HG03066 (cell line): ENCODE results near the gene KLRF1.

Source experiments
- ATAC-seq: cut with Tn5 transposase; IDR thresholded peaks from one replicate; pipeline ENCODE4 v1.9.1; 2021; ENCODE audit warnings: low read depth; ENCODE audit not compliant: unreplicated experiment

KLRF1 gene, protein sequence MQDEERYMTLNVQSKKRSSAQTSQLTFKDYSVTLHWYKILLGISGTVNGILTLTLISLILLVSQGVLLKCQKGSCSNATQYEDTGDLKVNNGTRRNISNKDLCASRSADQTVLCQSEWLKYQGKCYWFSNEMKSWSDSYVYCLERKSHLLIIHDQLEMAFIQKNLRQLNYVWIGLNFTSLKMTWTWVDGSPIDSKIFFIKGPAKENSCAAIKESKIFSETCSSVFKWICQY

DNA sequence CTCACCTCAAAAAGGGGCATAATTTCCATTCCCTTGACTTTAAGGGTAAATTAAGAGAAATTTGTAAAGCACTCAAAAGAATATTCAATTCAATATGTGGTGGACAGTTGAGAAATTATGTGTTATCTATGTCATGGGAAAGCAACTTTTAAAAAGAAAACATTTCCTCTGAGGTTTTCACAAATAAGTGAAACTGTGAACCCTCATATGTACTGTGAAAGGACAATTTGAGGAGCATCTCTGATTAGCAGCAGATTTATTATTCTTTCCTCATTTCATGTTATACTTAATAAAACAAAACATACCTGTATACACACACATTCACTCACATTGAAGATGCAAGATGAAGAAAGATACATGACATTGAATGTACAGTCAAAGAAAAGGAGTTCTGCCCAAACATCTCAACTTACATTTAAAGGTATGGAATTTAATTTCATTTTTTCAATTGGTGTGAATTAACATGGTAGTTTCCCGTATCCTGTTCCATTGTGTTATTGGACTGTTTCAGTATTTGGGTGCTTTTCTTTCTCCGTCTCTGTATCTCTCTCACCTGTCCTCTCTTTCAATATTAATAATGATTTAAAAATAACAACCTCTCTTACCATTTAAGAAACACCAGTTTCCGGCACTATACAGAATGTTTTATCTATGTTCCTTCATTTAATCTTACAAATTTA, at the start of gene KLRF1:
TSS of gene KLRF1 (plus strand) at position 273 of the 680 bp plus-strand sequence. CDS start at position 337, 64 bp downstream.
- ATAC-seq, result no peak

DNA sequence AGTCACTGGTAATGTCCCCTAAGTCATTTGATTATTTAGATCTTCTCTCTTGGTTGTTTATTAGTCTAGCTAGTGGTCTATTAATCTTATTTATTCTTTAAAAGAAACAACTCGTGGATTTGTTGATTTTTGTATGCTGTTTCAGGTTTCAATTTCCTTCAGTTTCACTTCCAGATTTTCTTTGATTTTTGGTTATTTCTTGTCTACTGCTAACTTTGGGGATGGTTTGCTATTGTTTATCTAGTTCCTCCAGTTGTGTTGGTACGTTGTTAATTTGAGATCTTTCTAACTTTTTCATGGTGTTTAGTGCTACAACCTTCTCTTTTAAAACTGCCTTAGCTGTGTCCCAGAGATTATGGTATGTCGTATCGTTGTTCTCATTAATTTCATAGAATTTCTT, 48.1 kb upstream of the KLRF1 start:
- no peak for ATAC-seq

DNA sequence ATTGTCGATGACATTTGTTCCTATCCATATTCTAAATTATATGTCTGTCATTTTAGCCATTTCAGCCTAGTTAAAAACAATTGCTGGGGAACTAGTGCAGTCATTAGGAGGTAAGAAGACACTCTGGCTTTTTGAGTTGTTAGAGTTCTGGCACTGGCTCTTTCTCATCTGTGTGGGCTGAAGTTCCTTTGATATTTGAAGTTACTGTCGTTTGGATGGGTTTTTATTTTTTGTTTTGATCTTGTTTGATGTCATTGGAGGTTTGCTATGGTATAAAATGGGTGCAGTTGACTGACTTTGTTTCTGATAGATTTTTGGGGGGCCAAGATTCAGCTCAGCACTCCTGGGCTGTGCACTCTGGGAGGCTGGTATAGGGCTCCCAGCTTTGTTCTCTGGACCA, 45.9 kb upstream of the KLRF1 start:
- ATAC-seq, result no peak

DNA sequence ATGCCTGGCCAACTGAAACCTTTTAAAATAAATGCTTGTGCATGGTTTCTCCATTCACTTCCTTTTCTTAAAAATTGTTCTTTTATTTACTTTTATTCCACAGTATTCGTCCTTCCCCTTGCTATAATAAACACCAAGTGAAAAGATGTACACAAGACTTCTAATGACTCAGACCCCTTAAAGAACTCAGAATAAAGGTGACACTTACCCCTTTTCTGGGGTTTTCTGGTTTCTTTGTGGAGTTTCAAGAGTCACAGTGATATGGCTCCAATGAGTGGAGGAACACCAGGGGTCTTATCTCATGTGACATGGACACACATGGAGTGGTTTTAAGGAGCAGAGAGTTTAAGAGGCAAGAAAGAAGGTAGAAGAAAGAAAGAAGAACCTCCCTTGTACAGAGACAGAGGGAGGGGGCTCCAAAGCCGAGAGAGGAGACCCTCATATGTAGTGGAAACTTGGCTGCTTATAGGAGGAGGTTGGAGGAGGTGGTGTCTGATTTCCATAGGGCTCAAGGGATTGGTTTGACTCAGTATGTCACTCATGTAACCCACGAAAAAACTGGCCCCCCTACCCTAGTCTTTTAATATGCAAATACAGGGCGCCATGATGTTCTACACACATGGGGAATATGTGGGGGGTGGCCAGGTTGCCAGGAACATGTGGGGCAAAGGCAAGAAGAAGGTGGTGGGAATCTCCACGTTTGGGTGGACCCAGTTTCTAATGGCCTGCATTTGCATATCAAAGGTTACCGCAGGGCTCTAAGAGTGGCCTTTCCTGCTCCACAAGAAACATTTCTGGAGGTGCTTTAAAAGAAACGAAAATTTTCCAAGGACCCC, 44.5 kb upstream of the KLRF1 start:
- ATAC-seq, result no peak

DNA sequence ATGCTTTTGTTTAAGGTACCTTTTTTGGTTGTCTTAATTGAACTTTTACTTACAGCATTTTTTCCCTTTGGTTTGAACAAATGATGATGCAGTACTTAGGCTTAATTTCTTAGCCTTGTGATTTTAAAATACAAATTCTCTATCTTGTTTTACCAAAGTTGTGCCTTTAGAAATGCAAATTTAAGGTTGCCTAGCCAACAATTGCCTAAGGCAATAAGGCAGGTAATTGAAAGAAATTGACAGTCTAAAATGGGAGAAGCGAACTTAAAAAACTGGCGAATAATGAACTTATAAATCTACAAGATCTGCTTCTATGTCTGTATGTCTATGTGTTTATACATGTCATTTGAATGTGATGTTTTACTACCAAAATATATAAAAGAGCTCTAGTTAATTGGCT, 43.0 kb upstream of the KLRF1 start:
- ATAC-seq, result no peak

DNA sequence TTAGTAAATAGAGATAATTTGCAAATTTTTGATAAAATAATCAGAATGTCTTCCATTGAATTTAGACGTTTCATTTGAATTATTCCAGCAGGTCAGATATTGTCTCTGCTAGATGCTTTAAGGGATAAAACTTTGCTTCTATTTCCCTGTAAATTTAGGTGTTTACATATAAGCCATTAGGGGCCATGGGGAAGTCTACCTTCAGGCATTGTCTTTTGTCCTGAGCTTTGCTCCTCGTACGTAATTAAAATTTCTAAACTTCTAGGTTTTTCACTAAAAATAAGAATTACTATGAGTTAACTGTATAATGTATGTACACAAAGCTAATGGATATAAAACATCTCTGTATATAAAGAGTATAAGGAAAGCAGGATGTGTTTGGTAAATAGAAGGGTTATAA, 42.5 kb upstream of the KLRF1 start:
- no peak for ATAC-seq

DNA sequence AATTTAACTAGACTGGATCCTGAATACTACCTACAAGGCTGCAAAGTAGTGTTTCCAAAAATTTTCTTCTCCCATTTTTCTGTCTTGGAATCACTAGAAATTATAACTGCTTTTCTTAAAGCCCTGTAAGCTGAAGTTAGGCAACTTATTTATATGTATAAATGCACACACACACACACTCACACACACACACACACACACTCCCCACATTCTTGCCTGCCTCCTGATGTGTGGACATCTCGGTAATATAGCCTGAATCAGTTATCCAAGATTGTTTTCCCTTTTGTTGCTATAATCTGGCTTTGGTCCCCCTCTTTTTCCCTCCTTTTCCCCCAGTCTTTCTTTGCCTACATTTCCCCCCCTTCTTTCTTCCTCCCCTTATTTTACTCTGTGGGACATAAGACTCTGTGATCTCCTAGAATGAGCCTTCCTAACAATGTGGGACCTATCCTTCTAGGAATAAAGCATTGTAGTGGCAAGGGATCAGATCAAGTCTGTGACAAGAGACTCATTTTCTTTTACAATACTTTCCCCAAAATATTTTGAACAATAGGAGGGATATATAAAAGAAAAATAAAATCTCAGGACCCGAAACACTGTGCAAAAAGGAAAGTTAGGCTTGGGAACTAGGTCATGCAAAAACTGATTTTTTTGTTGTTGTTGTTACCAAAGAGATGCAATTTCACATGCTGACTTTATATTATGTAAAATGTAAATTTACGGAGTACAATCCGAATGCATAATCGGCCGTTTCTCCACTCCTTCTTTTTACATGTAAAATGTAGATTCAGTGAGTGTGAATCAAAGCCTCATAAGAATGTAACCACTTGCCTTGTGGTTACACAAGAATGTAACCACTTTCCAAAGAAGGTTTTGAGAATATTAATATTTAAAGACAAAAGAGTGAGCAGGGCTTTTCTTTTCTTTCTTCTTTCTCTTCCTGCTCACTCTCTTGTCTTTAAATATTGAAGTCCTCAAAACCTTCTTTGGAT, 40.3 kb upstream of the KLRF1 start:
- ATAC-seq, result no peak

DNA sequence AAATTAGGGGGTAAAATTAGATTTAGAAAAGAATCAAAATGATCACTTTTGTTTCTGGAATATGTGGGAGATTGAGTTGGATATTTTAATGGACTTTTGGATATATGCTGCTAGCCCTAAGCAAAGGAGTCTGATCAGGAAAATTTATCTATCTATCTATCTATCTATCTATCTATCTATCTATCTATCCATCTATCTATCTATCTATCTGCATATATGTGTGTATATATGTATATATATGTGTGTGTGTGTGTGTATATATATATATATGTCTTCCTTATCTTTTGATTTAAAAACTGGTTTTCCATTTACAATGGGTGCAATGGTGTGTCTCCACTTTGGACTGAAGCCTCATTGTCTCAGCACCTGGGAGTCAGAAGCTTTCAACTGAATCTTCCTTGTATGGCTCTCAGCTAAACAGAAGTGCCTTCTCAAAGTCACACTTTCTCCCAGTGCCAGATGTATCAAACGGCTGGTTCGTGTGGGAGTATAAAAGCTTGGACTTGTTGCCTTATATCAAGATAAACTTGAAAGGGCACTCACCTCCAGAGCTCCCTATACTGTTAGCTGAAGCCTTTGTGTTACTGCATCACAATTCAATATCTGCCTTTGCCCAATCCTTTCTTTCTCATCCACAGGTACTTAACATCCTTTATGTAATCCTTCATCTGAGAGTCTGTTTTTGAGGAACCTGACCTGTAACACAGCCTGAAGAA, 34.9 kb upstream of the KLRF1 start:
- no peak for ATAC-seq

DNA sequence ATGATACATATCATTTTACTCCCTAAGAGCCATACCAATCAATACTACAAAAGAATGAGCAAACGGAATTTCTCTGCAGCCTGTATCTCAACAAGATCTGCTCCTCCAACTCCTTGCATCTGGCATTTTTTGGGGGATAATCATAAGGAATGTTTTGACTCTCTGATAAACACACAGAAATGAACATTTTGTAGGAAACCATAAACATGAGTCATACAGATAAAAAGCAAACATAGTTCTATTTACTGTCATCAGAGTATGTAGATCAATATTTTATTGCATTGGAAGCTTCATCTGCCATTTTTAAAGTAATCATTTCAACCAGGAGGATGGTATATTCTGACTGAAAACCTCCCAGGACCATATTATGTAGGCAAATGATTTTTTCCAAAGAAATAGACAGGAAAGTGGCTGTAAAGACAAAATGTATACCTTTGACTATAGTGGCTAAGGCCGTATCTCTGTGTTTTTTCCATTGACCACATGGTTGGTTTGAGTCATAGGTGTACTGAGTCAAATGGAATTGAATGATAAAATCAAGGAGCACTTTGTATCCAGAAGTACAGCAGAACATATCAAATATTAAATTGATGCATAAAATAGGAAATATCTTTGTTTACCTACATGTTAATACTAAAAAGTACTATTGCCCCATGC, 34.2 kb upstream of the KLRF1 start:
- ATAC-seq, result no peak

DNA sequence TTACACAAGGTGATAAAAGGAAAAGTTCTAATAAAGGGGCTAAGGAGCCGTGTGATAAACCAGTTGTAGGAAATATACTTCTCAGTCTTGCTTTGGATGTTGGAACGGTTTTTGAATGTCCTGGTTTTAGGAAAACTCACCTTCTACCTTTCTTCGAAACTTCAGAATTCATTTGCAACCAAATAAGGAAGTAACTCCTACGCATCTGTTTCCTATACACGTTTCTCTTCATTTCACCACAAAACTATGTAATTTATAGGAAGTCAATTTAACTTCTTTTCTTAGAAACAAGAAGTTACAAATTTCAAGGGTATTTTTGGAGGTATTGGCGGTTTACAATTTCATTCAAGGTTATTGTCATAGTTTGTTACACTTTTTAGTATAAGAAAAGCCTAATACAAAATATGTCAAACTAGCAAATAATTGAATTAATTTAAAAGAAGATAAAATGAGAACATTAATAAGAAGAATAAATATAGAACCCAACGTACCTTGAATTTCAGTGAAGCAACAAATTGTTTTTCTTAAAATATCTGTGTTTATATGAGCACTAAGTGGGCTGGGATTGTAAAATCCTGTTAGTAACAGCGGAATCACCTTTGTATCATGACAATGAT, 33.4 kb upstream of the KLRF1 start:
- no peak for ATAC-seq

DNA sequence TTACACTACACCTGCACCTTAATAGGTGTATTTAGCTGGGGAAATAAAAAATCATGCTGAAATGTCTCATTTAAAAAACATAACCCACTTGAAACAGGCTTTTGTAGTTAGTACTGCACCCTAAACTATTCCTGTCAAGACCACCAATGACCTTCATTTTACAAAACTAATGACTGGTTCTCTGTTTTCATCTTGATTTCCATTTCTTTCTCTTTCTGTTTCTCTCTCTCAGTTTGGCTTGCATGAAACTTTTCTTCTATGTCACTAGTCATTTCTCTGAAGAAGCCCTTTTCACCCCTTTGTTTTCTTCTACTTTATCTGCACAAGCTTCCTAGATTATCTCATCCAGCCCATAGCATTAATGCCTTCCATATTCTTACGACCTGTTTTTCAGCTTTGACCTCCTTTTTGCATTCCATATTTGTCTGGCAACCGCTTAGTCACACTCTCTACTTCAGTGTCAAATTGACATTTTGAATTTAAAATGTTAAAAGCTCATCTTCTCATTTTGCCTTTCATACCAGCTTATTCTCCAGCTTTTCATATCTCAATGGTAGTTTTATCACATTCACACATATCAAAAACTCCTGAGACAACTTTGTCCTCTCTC, 32.7 kb upstream of the KLRF1 start:
- ATAC-seq, result no peak

DNA sequence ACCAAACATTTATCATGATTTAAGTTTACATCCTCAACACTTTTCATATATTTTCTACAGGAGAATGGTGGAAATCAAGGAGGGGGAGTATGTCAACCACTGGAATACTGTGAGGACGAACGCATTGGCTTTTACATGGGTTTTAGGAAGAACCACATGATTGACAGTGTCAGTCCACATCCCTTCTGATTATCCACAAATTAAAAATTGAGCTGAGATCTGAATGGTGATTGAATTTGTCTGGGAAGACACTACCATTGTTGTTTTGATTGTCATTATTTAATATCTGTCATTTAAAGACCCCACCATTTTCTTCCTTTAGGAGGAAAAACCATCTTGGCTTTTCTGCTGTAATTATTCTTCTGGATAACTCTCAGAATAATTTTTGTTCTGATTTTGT, 31.3 kb upstream of the KLRF1 start:
- no peak for ATAC-seq

DNA sequence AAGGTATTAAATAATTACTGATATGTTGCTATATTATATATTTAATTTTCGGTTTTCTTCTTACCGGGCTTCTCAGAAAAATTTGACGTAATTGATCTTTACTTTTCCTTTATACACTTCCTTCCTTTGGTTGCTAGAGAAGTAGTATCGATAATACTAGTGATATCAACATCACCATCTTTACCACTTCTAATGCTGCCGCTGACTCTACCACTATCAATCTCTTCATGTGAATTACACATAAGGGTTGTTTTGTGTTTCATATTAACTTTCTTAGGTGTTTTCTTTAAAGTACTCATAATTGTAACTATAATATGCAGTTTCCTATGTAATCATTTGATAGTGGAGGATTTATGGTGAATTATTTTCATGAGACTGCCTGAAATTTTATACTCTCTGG, 30.9 kb upstream of the KLRF1 start:
- ATAC-seq, result no peak

DNA sequence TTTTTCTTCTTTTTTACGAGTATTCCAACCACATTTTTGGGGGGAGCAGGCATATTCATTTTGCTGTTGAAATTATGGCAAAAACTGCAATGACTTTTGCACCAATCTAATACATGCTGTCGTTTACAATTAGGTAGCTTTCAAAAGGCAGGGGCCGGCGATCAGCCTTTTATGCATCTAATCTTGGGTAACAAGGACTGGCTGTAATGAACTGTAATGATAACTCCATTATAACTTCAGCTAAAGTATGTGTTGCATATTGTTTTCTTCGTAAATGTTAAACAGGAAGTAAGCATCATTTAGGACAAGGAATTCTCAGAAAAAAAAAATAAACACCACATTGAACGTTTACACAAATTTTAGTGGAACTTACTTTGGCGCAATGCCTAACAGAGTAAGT, 30.3 kb upstream of the KLRF1 start:
- no peak for ATAC-seq

DNA sequence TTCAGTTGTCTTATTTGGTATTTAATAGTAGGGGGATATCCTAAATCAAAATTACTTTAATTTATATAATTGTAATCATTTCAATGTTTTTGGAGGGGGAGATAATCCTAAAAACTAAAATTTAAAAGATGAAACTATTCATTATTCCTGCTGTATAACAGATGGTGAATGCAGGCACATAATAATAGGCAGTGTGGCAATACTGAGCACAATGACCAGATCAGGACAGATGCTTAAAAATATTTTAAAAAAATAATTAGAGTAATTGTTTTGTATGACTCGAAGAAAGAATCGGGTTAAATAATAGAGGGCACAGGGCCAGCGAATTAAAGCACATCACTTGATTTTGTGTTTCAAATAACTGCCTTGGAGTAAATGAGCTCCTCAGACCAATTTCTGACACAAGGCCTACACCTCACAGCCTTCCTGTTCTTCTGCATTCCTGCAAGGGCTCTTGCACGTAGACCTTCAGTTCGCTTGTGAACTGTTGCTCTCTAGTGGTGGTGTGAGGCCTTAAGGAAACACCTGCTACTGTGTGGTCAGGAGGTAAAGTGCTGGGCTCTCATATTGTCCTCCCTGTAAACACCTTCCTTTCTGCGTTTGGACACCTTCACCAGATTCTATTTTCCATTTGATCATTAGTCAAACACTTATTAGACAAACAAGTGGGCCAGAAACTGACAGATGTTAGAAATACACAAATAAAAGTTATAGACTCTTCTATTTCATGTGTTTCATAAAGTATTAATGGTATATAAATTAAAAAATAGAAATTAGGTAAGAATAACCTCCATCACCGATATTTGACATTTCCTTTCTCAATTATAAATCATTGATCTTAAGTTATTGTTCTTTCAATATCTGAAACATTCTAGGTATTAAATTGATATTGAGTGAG, 29.3 kb upstream of the KLRF1 start:
- peak; percentile 97 for ATAC-seq

DNA sequence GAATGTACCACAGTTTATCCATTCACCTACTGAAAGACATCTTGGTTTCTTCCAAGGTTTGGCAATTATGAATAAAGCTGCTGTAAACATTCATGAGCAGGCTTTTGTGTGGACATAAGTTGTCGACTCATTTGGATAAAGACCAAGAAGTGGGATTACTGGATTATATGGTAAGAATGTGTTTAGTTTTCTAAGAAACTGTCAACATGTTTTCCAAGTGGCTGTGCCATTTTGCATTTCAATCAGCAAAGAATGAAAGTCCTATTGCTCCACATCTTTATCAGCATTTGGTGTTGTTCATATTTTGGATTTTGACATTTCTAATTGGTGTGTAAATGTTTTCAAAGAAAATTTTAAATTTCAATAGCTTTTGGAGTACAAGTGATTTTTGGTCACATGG, 27.3 kb upstream of the KLRF1 start:
- no peak for ATAC-seq

DNA sequence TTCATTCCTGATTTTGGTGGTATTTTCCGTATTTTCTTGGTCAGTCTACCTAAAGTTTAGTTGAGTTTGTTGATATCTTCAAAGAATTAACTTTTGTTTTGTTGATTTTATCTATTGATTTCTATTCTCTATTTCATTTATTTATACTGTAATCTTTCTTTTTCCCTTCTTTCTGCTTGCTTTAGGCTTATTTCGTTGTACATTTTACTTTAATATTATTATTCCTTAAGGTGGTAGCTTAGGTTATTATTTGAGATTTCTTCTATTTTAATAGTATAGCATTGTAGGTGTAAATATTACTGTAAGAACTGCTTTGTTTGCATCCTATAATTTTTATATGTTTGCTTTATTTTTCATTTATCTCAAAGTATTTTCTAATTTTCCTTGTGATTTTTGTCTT, 21.4 kb upstream of the KLRF1 start:
- ATAC-seq, result no peak

DNA sequence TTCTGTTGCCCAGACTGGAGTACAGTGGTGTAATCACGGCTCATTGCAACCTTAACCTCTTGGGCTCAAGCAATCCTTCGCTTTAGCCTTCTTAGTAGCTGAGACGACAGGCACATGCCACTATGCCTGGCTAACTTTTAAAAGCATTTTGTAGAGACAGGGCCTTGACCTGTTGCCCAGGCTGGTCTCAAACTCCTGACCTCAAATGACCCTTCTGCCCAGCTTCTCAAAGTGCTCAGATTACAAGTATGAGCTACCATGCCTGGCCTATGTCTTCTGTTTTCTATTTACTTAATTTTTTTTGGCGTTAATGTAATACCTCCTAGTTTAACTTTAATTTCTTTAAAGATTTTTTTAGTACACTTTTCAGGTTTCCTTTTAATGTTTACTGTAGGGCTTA, 20.6 kb upstream of the KLRF1 start:
- no peak for ATAC-seq
